Body of pancreas (tissue), 4 donors: ENCODE measurements around the gene MGAT4D. TPM values are rescaled to one million over a fixed set of nuclear protein-coding genes. Genes with fewer than 3 reads are reported as not detected.
"Not testable (repeated sequence)": the region's sequence is repeated elsewhere in the genome, so short reads cannot be mapped to it uniquely, and the experiment has no call there.

Experiments used
- ATAC-seq: fragments of 150-250 bp; one replicate; pipeline ENCODE4 v1.9.1; 2016
- DNase-seq, 4 donors: peaks; one replicate each; pipeline ENCODE4 v3.0.0-alpha.2; 2019
- H3K27ac ChIP-seq, 4 donors: fragments of 200-600 bp; sonication (generic); 1 replicate in 3 of 4; 2 replicates in 1 of 4; pipeline versions ENCODE4 v1.5.1 to v1.6.1; 2016 to 2019; ENCODE audit warnings: mild to moderate bottlenecking in 1 of 4, mixed read lengths in 1 of 4, moderate library complexity in 1 of 4
- H3K27me3 ChIP-seq, 2 donors: fragments of 200-600 bp; sonication (generic); one replicate each; pipeline ENCODE4 v1.6.0; 2016; ENCODE audit warnings: mild to moderate bottlenecking in 1 of 2
- H3K36me3 ChIP-seq, 2 donors: fragments of 200-600 bp; sonication (generic); replicated peaks in 1 of 2; 2 replicates each; pipeline ENCODE4 v1.5.1; 2016; ENCODE audit warnings: low read depth in 2 of 2; ENCODE audit not compliant: insufficient read depth in 1 of 2
- H3K4me1 ChIP-seq: fragments of 200-600 bp; sonication (generic); one replicate; pipeline ENCODE4 v1.6.0; 2016
- H3K4me3 ChIP-seq, 2 donors: fragments of 200-600 bp; sonication (generic); 1 replicate in 1 of 2; 2 replicates in 1 of 2; pipeline ENCODE4 v1.5.1; 2016 to 2019
- H3K9me3 ChIP-seq, 3 donors: fragments of 200-600 bp; sonication (generic); 1 replicate in 2 of 3; 2 replicates in 1 of 3; pipeline ENCODE4 v1.5.1; 2016
- CTCF ChIP-seq, 7 experiments: fragments of 450-650 bp in 4 of 7; fragments of 200-600 bp in 3 of 7; sonication (generic) in 3 of 7; IDR thresholded peaks; one replicate each; pipeline ENCODE4 v1.5.1; 2016 to 2019; ENCODE audit warnings: antibody characterized with exemption in 7 of 7
- POLR2A ChIP-seq, 3 donors: fragments of 450-650 bp; IDR thresholded peaks; one replicate each; pipeline ENCODE4 v1.6.1; 2016; ENCODE audit warnings: antibody characterized with exemption in 3 of 3, mild to moderate bottlenecking in 2 of 3
- WGBS, 2 donors: methylation state at CpG; one replicate each; pipeline ENCODE4 v1.1.5; 2017; 5-methylcytosine and 5-hydroxymethylcytosine counted together
- intact Hi-C: fragments of 100-400 bp; cut with DNase I; formaldehyde crosslinking; loops from one replicate; pipeline ENCODE4 v1.15.1; 2023
- total RNA-seq, 2 donors: library from RNA; depleted of rRNA; stranded (reverse); fragments of >200 nt; gene quantifications; one replicate each; pipeline ENCODE4 v1.1.0, GENCODE V29; 2016

Gene MGAT4D
- total RNA-seq, 2 donors from 2014 or later = not detected

GRCh38 chr4:140523370-140523856, 25.3 kb upstream of the MGAT4D start:
- peak overlapping the region in 1 of 4 donors; percentile 84 for H3K27ac ChIP-seq
- H3K9me3 ChIP-seq = no peaks in the 10 kb centered on the region
- 6 to 11% methylated on average over 8 of the region's 8 CpGs for WGBS, 2 donors
- H3K4me3 ChIP-seq = no peak overlapping the region
- no peaks in the 10 kb centered on the region for H3K36me3 ChIP-seq
- H3K27me3 ChIP-seq = no peaks in the 10 kb centered on the region
- TF ChIP-seq POLR2A (IDR thresholded peaks at IDR 0.05) = no peak
- TF ChIP-seq CTCF (IDR thresholded peaks at IDR 0.05) = no peak
- DNase-seq (no peak), ATAC-seq (peak; percentile 19)
- intact Hi-C loops = no loop called here
- H3K4me1 ChIP-seq = peaks cover 19% of the 10 kb centered on the region

DNA sequence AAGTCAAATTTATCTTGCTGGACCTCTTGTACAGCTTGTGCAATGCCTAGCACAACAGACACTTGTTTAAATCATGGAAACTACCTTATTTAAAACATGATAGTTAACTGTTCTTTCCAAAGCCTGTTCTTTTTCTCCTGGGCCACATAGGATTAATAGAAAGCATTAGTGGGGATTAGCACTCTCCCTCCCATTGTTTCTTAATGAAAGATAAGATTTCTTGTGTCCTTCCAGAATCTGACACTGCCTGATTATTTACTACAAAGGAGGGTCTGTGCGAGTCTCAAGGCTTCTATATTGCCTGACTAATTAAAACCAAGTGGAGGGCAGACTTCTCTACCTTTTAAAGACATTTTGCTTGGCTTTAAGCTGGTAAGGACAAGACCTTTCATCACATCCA, 17.3 kb upstream of the MGAT4D start:
- Histone ChIP-seq H3K27me3 (no peaks in the 10 kb centered on the region), H3K9me3 (no peaks in the 10 kb centered on the region), H3K4me3 (no peak overlapping the region), H3K36me3 (no peaks in the 10 kb centered on the region), H3K4me1 (no peaks in the 10 kb centered on the region), H3K27ac (no peak overlapping the region)
- DNase-seq (no peak), ATAC-seq (no peak)
- WGBS, 2 donors = 16 to 22% methylated on average over 1 of the region's 1 CpG
- TF ChIP-seq CTCF (IDR thresholded peaks at IDR 0.05) (no peak), POLR2A (IDR thresholded peaks at IDR 0.05) (no peak)
- intact Hi-C loops = no loop called here

DNA sequence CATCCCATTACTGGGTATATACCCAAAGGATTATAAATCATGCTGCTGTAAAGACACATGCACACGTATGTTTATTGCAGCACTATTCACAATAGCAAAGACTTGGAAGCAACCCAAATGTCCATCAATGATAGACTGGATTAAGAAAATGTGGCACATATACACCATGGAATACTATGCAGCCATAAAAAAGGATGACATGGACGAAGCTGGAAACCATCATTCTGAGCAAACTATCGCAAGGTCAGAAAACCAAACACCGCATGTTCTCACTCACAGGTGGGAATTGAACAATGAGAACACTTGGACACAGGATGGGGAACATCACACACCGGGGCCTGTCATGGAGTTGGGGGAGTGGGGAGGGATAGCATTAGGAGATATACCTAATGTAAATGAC, 15.7 kb upstream of the MGAT4D start:
- H3K27ac ChIP-seq, H3K4me3 ChIP-seq, H3K4me1 ChIP-seq, H3K27me3 ChIP-seq, H3K36me3 ChIP-seq, H3K9me3 ChIP-seq, DNase-seq, ATAC-seq, intact Hi-C loops: not testable (repeated sequence)
- 90 to 94% methylated on average over 5 of the region's 5 CpGs for WGBS, 2 donors

DNA sequence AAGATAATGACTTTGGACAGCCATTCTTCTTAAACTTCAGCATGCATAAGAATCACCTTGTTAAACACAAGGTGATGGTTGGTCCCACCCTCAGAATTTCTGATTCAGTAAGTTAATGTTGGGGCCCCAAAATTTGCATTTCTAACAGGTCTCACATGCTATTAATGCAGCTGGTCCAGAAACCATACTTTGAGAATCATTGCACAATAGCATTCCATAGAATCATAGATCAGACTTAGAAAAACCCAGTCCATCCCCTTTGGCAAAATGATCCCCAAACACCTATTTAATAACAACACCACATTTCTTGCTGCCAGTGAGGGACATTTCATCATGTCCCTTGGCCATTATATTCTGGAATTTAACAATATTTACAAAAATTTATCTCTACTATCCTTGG, 6.2 kb upstream of the MGAT4D start:
- TF ChIP-seq CTCF (IDR thresholded peaks at IDR 0.05) (no peak), POLR2A (IDR thresholded peaks at IDR 0.05) (no peak)
- no peak overlapping the region for H3K4me3 ChIP-seq
- intact Hi-C loops = no loop called here
- no peak for ATAC-seq
- no peaks in the 10 kb centered on the region for H3K4me1 ChIP-seq
- H3K36me3 ChIP-seq = no peaks in the 10 kb centered on the region
- no peak overlapping the region for H3K27ac ChIP-seq
- no peak for DNase-seq
- H3K27me3 ChIP-seq = no peaks in the 10 kb centered on the region
- H3K9me3 ChIP-seq = no peaks in the 10 kb centered on the region

DNA sequence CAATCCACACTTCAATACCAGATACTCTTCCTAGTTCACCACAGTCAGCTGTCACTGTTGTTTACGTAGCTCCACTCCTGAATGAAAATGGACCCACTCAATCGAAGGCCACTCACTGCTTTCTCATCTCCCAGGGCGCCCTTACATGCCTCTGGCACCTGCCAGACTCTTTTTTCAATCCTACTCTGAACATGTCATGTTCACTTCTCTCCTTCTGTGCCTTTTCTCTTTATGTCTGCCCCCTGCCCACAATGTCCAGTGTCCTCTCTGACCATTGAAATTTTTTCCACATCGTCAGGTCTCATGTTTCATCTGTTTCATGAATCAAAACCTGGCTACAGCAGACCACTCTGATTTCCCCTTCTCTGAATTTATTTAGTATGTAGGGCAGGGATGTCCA, 1.3 kb upstream of the MGAT4D start:
- intact Hi-C loops = no loop called here
- peaks cover 8% of the 10 kb centered on the region for H3K4me1 ChIP-seq
- WGBS, 2 donors = 78 to 90% methylated on average over 4 of the region's 4 CpGs
- ATAC-seq = no peak
- no peaks in the 10 kb centered on the region for H3K9me3 ChIP-seq
- TF ChIP-seq POLR2A (IDR thresholded peaks at IDR 0.05) (no peak), CTCF (IDR thresholded peaks at IDR 0.05) (no peak)
- peaks cover 0 to 9% of the 10 kb centered on the region in 2 donors for H3K27me3 ChIP-seq
- no peak overlapping the region for H3K27ac ChIP-seq
- H3K4me3 ChIP-seq = no peak overlapping the region
- H3K36me3 ChIP-seq = no peaks in the 10 kb centered on the region
- DNase-seq = no peak
